HG03159 (cell line): ENCODE measurements around the gene CASP2.

Source experiments
- ATAC-seq: cut with Tn5 transposase; IDR thresholded peaks from one replicate; pipeline ENCODE4 v1.9.1; 2021; ENCODE audit warnings: mild to moderate bottlenecking, moderate library complexity; ENCODE audit not compliant: unreplicated experiment

Gene CASP2

GRCh38 chr7:143325240-143325639 lies 37.1 kb downstream of the CASP2 start:
- ATAC-seq, result peak; percentile 57

- ATAC-seq, result peak; percentile 79
Observed at GRCh38 chr7:143327903-143328302, 39.8 kb downstream of the CASP2 start.

GRCh38 chr7:143329471-143330170 lies 41.5 kb downstream of the CASP2 start:
- no peak for ATAC-seq

- ATAC-seq, result no peak
Observed at GRCh38 chr7:143331179-143331801, 43.1 kb downstream of the CASP2 start.

GRCh38 chr7:143334244-143334643 lies 46.1 kb downstream of the CASP2 start:
- ATAC-seq, result no peak

GRCh38 chr7:143337216-143337615 lies 49.1 kb downstream of the CASP2 start:
- ATAC-seq, result no peak

- no peak for ATAC-seq
Observed at GRCh38 chr7:143341842-143342241, 53.7 kb downstream of the CASP2 start.

GRCh38 chr7:143343596-143343995 lies 55.4 kb downstream of the CASP2 start:
- no peak for ATAC-seq

- peak; percentile 93 for ATAC-seq
Observed at GRCh38 chr7:143345428-143345900, 57.3 kb downstream of the CASP2 start.

GRCh38 chr7:143346018-143346417 lies 57.9 kb downstream of the CASP2 start:
- ATAC-seq, result no peak

GRCh38 chr7:143347950-143348349 lies 59.8 kb downstream of the CASP2 start:
- ATAC-seq, result no peak

- no peak for ATAC-seq
Observed at GRCh38 chr7:143351060-143351459, 62.9 kb downstream of the CASP2 start.

GRCh38 chr7:143351574-143351973 lies 63.4 kb downstream of the CASP2 start:
- no peak for ATAC-seq

GRCh38 chr7:143352531-143353002 lies 64.4 kb downstream of the CASP2 start:
- no peak for ATAC-seq

- ATAC-seq, result no peak
Observed at GRCh38 chr7:143354376-143354775, 66.2 kb downstream of the CASP2 start.

GRCh38 chr7:143354965-143355364 lies 66.8 kb downstream of the CASP2 start:
- ATAC-seq, result no peak

- ATAC-seq, result no peak
Observed at GRCh38 chr7:143355450-143356385, 67.6 kb downstream of the CASP2 start.

GRCh38 chr7:143356414-143357050 lies 68.4 kb downstream of the CASP2 start:
- ATAC-seq, result no peak
